ENCODE measurements around the gene NDE1.
"Not testable (repeated sequence)": the region's sequence is repeated elsewhere in the genome, so short reads cannot be mapped to it uniquely, and the experiment has no call there.

NDE1 gene

GRCh38 chr16:15652293-15653001 is 2.4 kb downstream of the NDE1 start:
- DNase-seq: no peak

- no peak for DNase-seq
Observed at GRCh38 chr16:15653227-15653626, 3.2 kb downstream of the NDE1 start.

GRCh38 chr16:15654591-15654990 is 4.5 kb downstream of the NDE1 start:
- DNase-seq: no peak

- DNase-seq: not testable (repeated sequence)
Observed at GRCh38 chr16:15655561-15655960, 5.5 kb downstream of the NDE1 start.

- DNase-seq: no peak
Observed at GRCh38 chr16:15658149-15658548, 8.1 kb downstream of the NDE1 start.

GRCh38 chr16:15658556-15658955 is 8.5 kb downstream of the NDE1 start:
- DNase-seq: no peak

- DNase-seq: no peak
Observed at GRCh38 chr16:15660203-15660601, 10.2 kb downstream of the NDE1 start.

GRCh38 chr16:15665107-15665506 is 15.1 kb downstream of the NDE1 start:
- DNase-seq: no peak

GRCh38 chr16:15667091-15667742 is 17.2 kb downstream of the NDE1 start:
- DNase-seq: no peak

- DNase-seq: no peak
Observed at GRCh38 chr16:15671530-15672117, 21.6 kb downstream of the NDE1 start.

- not testable (repeated sequence) for DNase-seq
Observed at GRCh38 chr16:15672127-15672513, 22.1 kb downstream of the NDE1 start.

GRCh38 chr16:15672514-15673167 is 22.6 kb downstream of the NDE1 start:
- DNase-seq: peak; percentile 30 to 38

GRCh38 chr16:15674571-15674970 is 24.5 kb downstream of the NDE1 start:
- DNase-seq: no peak

GRCh38 chr16:15676506-15676905 is 26.5 kb downstream of the NDE1 start:
- DNase-seq: no peak

GRCh38 chr16:15677447-15677846 is 27.4 kb downstream of the NDE1 start:
- no peak for DNase-seq

GRCh38 chr16:15682105-15682570 is 32.1 kb downstream of the NDE1 start:
- peak in 1 of 2 donors; percentile 12 for DNase-seq

GRCh38 chr16:15686287-15686686 is 36.2 kb downstream of the NDE1 start:
- no peak for DNase-seq

GRCh38 chr16:15689290-15689689 is 39.2 kb downstream of the NDE1 start:
- DNase-seq: no peak

GRCh38 chr16:15690296-15690695 is 40.3 kb downstream of the NDE1 start:
- no peak for DNase-seq

GRCh38 chr16:15691046-15691445 is 41.0 kb downstream of the NDE1 start:
- no peak for DNase-seq

- not testable (repeated sequence) for DNase-seq
Observed at GRCh38 chr16:15692508-15692907, 42.5 kb downstream of the NDE1 start.

GRCh38 chr16:15694499-15694898 is 44.5 kb downstream of the NDE1 start:
- no peak for DNase-seq

GRCh38 chr16:15699819-15700218 is 49.8 kb downstream of the NDE1 start:
- DNase-seq: no peak

GRCh38 chr16:15701367-15701766 is 51.3 kb downstream of the NDE1 start:
- no peak for DNase-seq
